Lung (tissue), 12 donors: Measurements from ENCODE around the gene TENM3. TPM values are rescaled to one million over a fixed set of nuclear protein-coding genes. Genes with fewer than 3 reads are reported as not detected.

Experiments used
- ATAC-seq: fragments of 200-7000 bp; cut with Tn5 transposase; one replicate; pipeline ENCODE4 v1.9.1; 2020; ENCODE audit warnings: moderate number of reproducible peaks; ENCODE audit not compliant: insufficient read depth, low FRiP score
- DNase-seq, 3 donors: peaks; one replicate each; pipeline ENCODE4 v3.0.0-alpha.2; 2013 to 2017
- H3K27ac ChIP-seq, 2 donors: one replicate each; pipeline ENCODE4 v1.5.1; 2013; ENCODE audit warnings: mild to moderate bottlenecking in 2 of 2, moderate library complexity in 2 of 2, control low read depth in 1 of 2, inconsistent platforms in 1 of 2, low read depth in 1 of 2, low read length in 1 of 2
- H3K27me3 ChIP-seq, 3 donors: one replicate each; pipeline ENCODE4 v1.5.1; 2013; ENCODE audit warnings: low read length in 2 of 3; ENCODE audit not compliant: control insufficient read depth in 3 of 3, insufficient read depth in 3 of 3
- H3K36me3 ChIP-seq, 4 donors: one replicate each; pipeline ENCODE4 v1.5.1; 2013; ENCODE audit warnings: low read length in 4 of 4, mild to moderate bottlenecking in 1 of 4, moderate library complexity in 1 of 4; ENCODE audit not compliant: control insufficient read depth in 4 of 4, insufficient read depth in 4 of 4
- H3K4me1 ChIP-seq, 5 donors: one replicate each; pipeline ENCODE4 v1.5.1; 2013; ENCODE audit warnings: low read length in 5 of 5, mild to moderate bottlenecking in 2 of 5, moderate library complexity in 1 of 5; ENCODE audit not compliant: control insufficient read depth in 5 of 5, insufficient read depth in 5 of 5
- H3K4me3 ChIP-seq: one replicate; pipeline ENCODE4 v1.5.1; 2013; ENCODE audit warnings: mild to moderate bottlenecking, control low read depth, moderate library complexity
- H3K9ac ChIP-seq, 2 donors: one replicate each; pipeline ENCODE4 v1.5.1; 2013; ENCODE audit warnings: low read length in 2 of 2, control low read depth in 1 of 2; ENCODE audit not compliant: insufficient read depth in 1 of 2
- H3K9me3 ChIP-seq, 4 donors: one replicate each; pipeline ENCODE4 v1.5.1; 2013; ENCODE audit warnings: low read length in 3 of 4, mild to moderate bottlenecking in 1 of 4, moderate library complexity in 1 of 4; ENCODE audit not compliant: control insufficient read depth in 4 of 4, insufficient read depth in 3 of 4
- CTCF ChIP-seq: IDR thresholded peaks from 2 replicates; pipeline ENCODE4 v1.5.1; 2012; ENCODE audit warnings: mild to moderate bottlenecking; ENCODE audit errors: control extremely low read depth, extremely low read depth
- WGBS, 2 donors: extraction: QIAGEN DNeasy Blood & Tissue Kit; methylation state at CpG; one replicate each; pipeline ENCODE4 v1.1.7; 2013; 5-methylcytosine and 5-hydroxymethylcytosine counted together
- polyA plus RNA-seq, 2 donors: library from polyadenylated mRNA; stranded (reverse); fragments of 200-250 nt; gene quantifications; one replicate each; pipeline ENCODE4 v1.2.1, GENCODE V29; 2013
- total RNA-seq, 2 donors: library from RNA; depleted of rRNA in 1 of 2; stranded (reverse); fragments of >200 nt in 1 of 2; gene quantifications; one replicate each; pipeline ENCODE4 v1.2.1, GENCODE V29; 2014 to 2021
- donor health status: control.
- donor health status: control.
- donor health status: Bipolar disorder and iron deficiency.
- donor health status: healthy.
- donor health status: DM: yes; HTN: yes; CAD: no.

Gene TENM3
- total and polyA plus RNA-seq, 4 donors = 0.14 to 5.3 (median 2.2) TPM

- Histone ChIP-seq H3K27me3 (peaks cover 0 to 2% (median 0%) of the 10 kb centered on the region in 3 donors), H3K4me1 (peaks cover 0 to 19% (median 2%) of the 10 kb centered on the region in 5 donors), H3K9ac (no peak overlapping the region), H3K4me3 (no peak overlapping the region), H3K27ac (no peak overlapping the region), H3K9me3 (no peaks in the 10 kb centered on the region), H3K36me3 (no peaks in the 10 kb centered on the region)
- ATAC-seq (no peak), DNase-seq (peak in 2 of 3 donors; percentile 33 to 45)
- WGBS, 2 donors = 37 to 53% methylated on average over 4 of the region's 4 CpGs
- TF ChIP-seq CTCF = no peak
These were observed 317.2 kb downstream of the TENM3 start for GRCh38 chr4:182560358-182560757.

GRCh38 chr4:182562350-182562749, 319.1 kb downstream of the TENM3 start:
- 85 to 88% methylated on average over 3 of the region's 3 CpGs for WGBS, 2 donors
- Histone ChIP-seq H3K27ac (no peak overlapping the region), H3K27me3 (peaks cover 0 to 4% (median 0%) of the 10 kb centered on the region in 3 donors), H3K9ac (no peak overlapping the region), H3K9me3 (no peaks in the 10 kb centered on the region), H3K36me3 (no peaks in the 10 kb centered on the region), H3K4me3 (no peak overlapping the region), H3K4me1 (peaks cover 0 to 31% (median 0%) of the 10 kb centered on the region in 5 donors)
- ATAC-seq (no peak), DNase-seq (no peak)
- no peak for TF ChIP-seq CTCF

GRCh38 chr4:182564724-182565369, 321.6 kb downstream of the TENM3 start:
- Histone ChIP-seq H3K4me1 (peaks cover 0 to 31% (median 0%) of the 10 kb centered on the region in 5 donors), H3K27me3 (peaks cover 0 to 13% (median 6%) of the 10 kb centered on the region in 3 donors), H3K9ac (no peak overlapping the region), H3K36me3 (no peaks in the 10 kb centered on the region), H3K4me3 (no peak overlapping the region), H3K9me3 (no peaks in the 10 kb centered on the region), H3K27ac (no peak overlapping the region)
- ATAC-seq = no peak
- no peak for TF ChIP-seq CTCF
- 66 to 78% methylated on average over 4 of the region's 4 CpGs for WGBS, 2 donors
- peak in 2 of 3 donors; percentile 93 to 94 for DNase-seq
